ENCODE results near the gene FLOT2. TPM values are rescaled to one million over a fixed set of nuclear protein-coding genes. Genes with fewer than 3 reads are reported as not detected.

The FLOT2 gene
- total RNA-seq, 1 experiment from 2014 or later = 118 TPM

DNA sequence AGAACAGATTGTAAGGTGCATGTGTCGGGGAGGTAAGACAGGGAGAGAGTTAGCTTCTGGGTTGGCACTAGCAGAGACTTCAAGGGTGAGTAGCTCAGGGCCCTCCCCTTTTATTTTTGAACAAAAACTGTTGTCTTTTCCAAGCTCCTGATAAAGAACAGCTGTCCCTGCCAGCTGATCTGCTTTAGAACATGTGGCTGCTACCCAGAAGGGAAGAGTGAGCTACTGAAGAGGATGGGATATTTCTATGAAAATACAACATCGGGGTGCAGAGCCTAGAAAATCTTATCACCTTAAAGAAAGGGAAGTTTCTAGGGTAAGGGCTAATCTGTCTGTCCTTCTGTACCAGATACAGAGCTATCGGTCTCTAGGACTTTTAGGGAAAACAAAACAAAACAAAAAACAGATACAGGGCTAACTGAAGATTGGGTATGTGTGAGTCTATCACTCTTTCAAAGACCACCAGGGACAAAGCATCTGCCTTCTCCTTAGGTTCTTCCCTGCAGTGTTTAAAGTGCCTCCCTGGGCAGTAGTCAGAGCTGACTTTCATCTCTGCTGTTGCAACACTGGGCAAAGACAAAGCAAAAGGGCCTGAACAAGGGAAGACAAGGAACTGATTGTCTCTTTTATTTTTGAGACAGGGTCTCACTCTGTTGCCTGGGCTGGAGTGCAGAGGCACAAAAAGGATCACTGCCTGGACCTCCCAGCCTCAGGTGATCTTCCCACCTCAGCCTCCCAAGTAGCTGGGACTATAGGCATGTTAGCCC lies 10.4 kb upstream of the FLOT2 start:
- H3K4me3 ChIP-seq = no peak overlapping the region
- H2AFZ ChIP-seq = no peak overlapping the region
- no peaks in the 10 kb centered on the region for H3K9me2 ChIP-seq (ENCODE audit: insufficient read depth)
- intact Hi-C loops (cut with micrococcal nuclease; ENCODE audit: unreplicated experiment) = no loop called here
- ChIA-PET POLR2A (ENCODE audit: unreplicated experiment) (no interaction called here), CTCF (interaction anchor here (0.6 to 1.2 kb wide), 2 partner anchors 143 to 180 kb away, joined by 3 to 4 read pairs; no protein-coding TSS in a partner anchor)
- peaks cover 52% of the 10 kb centered on the region for H3F3A ChIP-seq (ENCODE audit: insufficient read depth, low read depth)
- H3K27me3 ChIP-seq (ENCODE audit: insufficient read depth, low read depth) = no peaks in the 10 kb centered on the region
- no peak for DNase-seq
- no TSS peak for BruUV-seq (replicated peaks)
- no peaks in the 10 kb centered on the region for H3K79me2 ChIP-seq (ENCODE audit: low read depth)
- TF ChIP-seq, protein P1, sequence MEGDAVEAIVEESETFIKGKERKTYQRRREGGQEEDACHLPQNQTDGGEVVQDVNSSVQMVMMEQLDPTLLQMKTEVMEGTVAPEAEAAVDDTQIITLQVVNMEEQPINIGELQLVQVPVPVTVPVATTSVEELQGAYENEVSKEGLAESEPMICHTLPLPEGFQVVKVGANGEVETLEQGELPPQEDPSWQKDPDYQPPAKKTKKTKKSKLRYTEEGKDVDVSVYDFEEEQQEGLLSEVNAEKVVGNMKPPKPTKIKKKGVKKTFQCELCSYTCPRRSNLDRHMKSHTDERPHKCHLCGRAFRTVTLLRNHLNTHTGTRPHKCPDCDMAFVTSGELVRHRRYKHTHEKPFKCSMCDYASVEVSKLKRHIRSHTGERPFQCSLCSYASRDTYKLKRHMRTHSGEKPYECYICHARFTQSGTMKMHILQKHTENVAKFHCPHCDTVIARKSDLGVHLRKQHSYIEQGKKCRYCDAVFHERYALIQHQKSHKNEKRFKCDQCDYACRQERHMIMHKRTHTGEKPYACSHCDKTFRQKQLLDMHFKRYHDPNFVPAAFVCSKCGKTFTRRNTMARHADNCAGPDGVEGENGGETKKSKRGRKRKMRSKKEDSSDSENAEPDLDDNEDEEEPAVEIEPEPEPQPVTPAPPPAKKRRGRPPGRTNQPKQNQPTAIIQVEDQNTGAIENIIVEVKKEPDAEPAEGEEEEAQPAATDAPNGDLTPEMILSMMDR (conservative IDR thresholded peaks at IDR 0.05) = no peak
- TF ChIP-seq EZH2 (IDR thresholded peaks at IDR 0.05; ENCODE audit: low read depth) = no peak
- no peaks in the 10 kb centered on the region; the same call in 1 of the 2 replicates for H4K20me1 ChIP-seq (ENCODE audit: insufficient read depth)
- H3K4me1 ChIP-seq (replicated peaks; ENCODE audit: insufficient read depth) = no peaks in the 10 kb centered on the region
- H3K36me3 ChIP-seq (ENCODE audit: low read depth) = peaks cover 23% of the 10 kb centered on the region
- no peak overlapping the region for H3K27ac ChIP-seq
- no peak overlapping the region for H3K4me2 ChIP-seq
- H3K9me3 ChIP-seq (ENCODE audit: insufficient read depth, low read depth) = no peaks in the 10 kb centered on the region

DNA sequence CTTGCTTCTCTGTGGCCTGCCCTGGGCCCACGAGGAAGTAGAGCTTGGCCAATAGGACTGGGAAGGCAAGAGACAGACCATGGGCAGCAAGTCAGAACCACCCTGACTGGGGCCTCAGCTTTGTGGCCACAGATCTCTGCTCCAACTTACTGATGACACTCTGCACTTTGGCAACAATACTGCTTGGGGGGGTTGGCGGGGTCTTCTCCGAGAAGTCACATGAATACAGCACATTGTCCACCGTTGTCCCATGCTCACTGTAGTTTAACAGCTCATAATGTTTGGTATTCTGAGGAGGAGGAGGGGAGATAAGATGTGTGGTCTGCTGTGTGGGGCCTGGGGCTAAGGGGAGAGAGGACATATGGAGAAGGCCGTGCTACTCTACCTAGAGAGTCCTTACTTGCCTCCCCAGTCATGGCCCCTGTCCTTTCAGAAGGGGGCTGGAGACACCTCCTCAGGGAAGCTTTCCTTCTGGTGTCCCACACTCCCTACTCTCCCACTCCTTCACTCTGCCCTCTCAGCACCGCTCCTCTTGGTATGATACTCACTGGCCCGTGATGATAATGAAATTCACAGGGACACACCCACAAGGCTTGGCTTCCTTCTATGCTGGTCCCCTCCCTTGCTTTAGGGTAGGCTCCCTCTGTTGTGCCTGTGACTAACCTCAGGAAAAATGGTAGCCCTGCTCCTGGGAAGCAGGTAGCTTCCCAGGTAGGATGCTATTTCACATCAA lies 9.3 kb upstream of the FLOT2 start:
- CTCF ChIA-PET = no interaction called here
- Histone ChIP-seq H3K4me2 (no peak overlapping the region), H3K4me3 (no peak overlapping the region)

DNA sequence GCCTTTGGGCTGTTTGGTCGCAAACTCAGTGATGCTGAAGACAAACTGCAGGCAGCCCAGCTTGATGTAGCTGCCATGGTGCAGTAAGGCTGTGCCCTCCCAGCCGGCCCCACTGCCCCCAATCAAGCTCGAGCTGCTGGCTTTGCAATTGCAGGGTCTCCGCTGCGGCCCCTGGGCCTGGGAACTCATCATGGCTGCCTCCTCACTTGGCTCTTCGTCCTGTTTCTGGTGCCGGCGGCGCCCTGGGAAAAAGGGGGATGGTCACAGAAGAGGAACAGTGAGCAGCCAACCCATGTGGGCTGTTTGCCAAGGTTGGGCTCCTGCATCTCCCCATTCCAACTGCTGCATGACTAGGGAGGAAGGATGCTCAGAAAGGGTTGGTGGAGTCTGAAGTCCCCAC lies 8.7 kb upstream of the FLOT2 start:
- H3K9me3 ChIP-seq (ENCODE audit: insufficient read depth, low read depth) = no peaks in the 10 kb centered on the region
- H2AFZ ChIP-seq = no peak overlapping the region
- H3K27ac ChIP-seq = no peak overlapping the region
- H3K4me2 ChIP-seq = no peak overlapping the region
- intact Hi-C loops (cut with micrococcal nuclease; ENCODE audit: unreplicated experiment) = no loop called here
- peaks cover 10% of the 10 kb centered on the region; the same call in 1 of the 2 replicates for H3K36me3 ChIP-seq (ENCODE audit: low read depth)
- H3K4me1 ChIP-seq (replicated peaks; ENCODE audit: insufficient read depth) = peaks cover 8% of the 10 kb centered on the region
- H4K20me1 ChIP-seq (ENCODE audit: insufficient read depth) = no peaks in the 10 kb centered on the region; the same call in 1 of the 2 replicates
- H3K9me2 ChIP-seq (ENCODE audit: insufficient read depth) = no peaks in the 10 kb centered on the region
- no peaks in the 10 kb centered on the region for H3K27me3 ChIP-seq (ENCODE audit: insufficient read depth, low read depth)
- peaks cover 10% of the 10 kb centered on the region for H3K79me2 ChIP-seq (ENCODE audit: low read depth)
- TF ChIP-seq, protein P1 (conservative IDR thresholded peaks at IDR 0.05) = no peak
- TF ChIP-seq EZH2 (IDR thresholded peaks at IDR 0.05; ENCODE audit: low read depth) = no peak
- DNase-seq = no peak
- no TSS peak for BruUV-seq (replicated peaks)
- POLR2A ChIA-PET (ENCODE audit: unreplicated experiment) = no interaction called here
- peaks cover 57% of the 10 kb centered on the region for H3F3A ChIP-seq (ENCODE audit: insufficient read depth, low read depth)
- H3K4me3 ChIP-seq = no peak overlapping the region
- CTCF ChIA-PET = interaction anchor here (0.6 kb wide), 1 partner anchor 171 kb away, joined by 3 read pairs; no protein-coding TSS in a partner anchor

More for the DNA sequence above, 9.3 kb upstream of the FLOT2 start:
- H4K20me1 ChIP-seq (ENCODE audit: insufficient read depth) = no peaks in the 10 kb centered on the region; the same call in 1 of the 2 replicates
- no peak overlapping the region for H3K27ac ChIP-seq
- H3K79me2 ChIP-seq (ENCODE audit: low read depth) = peaks cover 4% of the 10 kb centered on the region
- H3K4me1 ChIP-seq (replicated peaks; ENCODE audit: insufficient read depth) = peaks cover 3% of the 10 kb centered on the region
- H3K36me3 ChIP-seq (ENCODE audit: low read depth) = peaks cover 15% of the 10 kb centered on the region
- POLR2A ChIA-PET (ENCODE audit: unreplicated experiment) = no interaction called here
- no peaks in the 10 kb centered on the region for H3K9me2 ChIP-seq (ENCODE audit: insufficient read depth)
- peaks cover 54% of the 10 kb centered on the region for H3F3A ChIP-seq (ENCODE audit: insufficient read depth, low read depth)
- H3K9me3 ChIP-seq (ENCODE audit: insufficient read depth, low read depth) = no peaks in the 10 kb centered on the region
- intact Hi-C loops (cut with micrococcal nuclease; ENCODE audit: unreplicated experiment) = no loop called here
- TF ChIP-seq EZH2 (IDR thresholded peaks at IDR 0.05; ENCODE audit: low read depth) = no peak
- TF ChIP-seq, protein P1 (conservative IDR thresholded peaks at IDR 0.05) = no peak
- H3K27me3 ChIP-seq (ENCODE audit: insufficient read depth, low read depth) = no peaks in the 10 kb centered on the region
- no peak for DNase-seq
- H2AFZ ChIP-seq = no peak overlapping the region
- BruUV-seq (replicated peaks) = no TSS peak

All from PC-9 (cell line).